Esophagus muscularis mucosa (tissue), 4 donors: ENCODE measurements around the gene MBD3. TPM values are rescaled to one million over a fixed set of nuclear protein-coding genes. Genes with fewer than 3 reads are reported as not detected.

Experiments
- DNase-seq: peaks from one replicate; pipeline ENCODE4 v3.0.0-alpha.2; 2017; ENCODE audit errors: extremely low spot score
- H3K27ac ChIP-seq, 4 donors: fragments of 200-600 bp; sonication (generic); replicated peaks in 1 of 4; 1 replicate in 3 of 4; 2 replicates in 1 of 4; pipeline ENCODE4 v1.5.1; 2016 to 2019; ENCODE audit warnings: mild to moderate bottlenecking in 1 of 4
- H3K27me3 ChIP-seq, 4 donors: fragments of 200-600 bp; sonication (generic); one replicate each; pipeline versions ENCODE4 v1.5.1 to v1.6.0; 2016 to 2019
- H3K36me3 ChIP-seq, 4 donors: fragments of 200-600 bp; sonication (generic); one replicate each; pipeline ENCODE4 v1.5.1; 2016 to 2019
- H3K4me1 ChIP-seq, 4 donors: fragments of 200-600 bp; sonication (generic); one replicate each; pipeline ENCODE4 v1.5.1; 2016 to 2019
- H3K4me3 ChIP-seq, 4 donors: fragments of 200-600 bp; sonication (generic); 1 replicate in 2 of 4; 2 replicates in 2 of 4; pipeline ENCODE4 v1.5.1; 2016 to 2019; ENCODE audit warnings: mild to moderate bottlenecking in 4 of 4, moderate library complexity in 1 of 4
- H3K9me3 ChIP-seq, 4 donors: fragments of 200-600 bp; sonication (generic); 1 replicate in 3 of 4; 2 replicates in 1 of 4; pipeline ENCODE4 v1.5.1; 2016 to 2019
- EP300 ChIP-seq: sonication (generic); formaldehyde crosslinking; IDR thresholded peaks from one replicate; pipeline ENCODE4 v1.6.1; 2017; ENCODE audit warnings: antibody characterized with exemption
- POLR2A ChIP-seq: fragments of 450-650 bp; IDR thresholded peaks from one replicate; pipeline ENCODE4 v1.6.1; 2017; ENCODE audit warnings: antibody characterized with exemption, moderate library complexity, mild to moderate bottlenecking, low read depth
- POLR2AphosphoS5 ChIP-seq, 2 donors: sonication (generic); formaldehyde crosslinking; IDR thresholded peaks; one replicate each; pipeline ENCODE4 v1.6.1; 2017; ENCODE audit warnings: antibody characterized with exemption in 2 of 2
- WGBS: methylation state at CpG from one replicate; pipeline ENCODE4 v1.1.5; 2018; 5-methylcytosine and 5-hydroxymethylcytosine counted together
- intact Hi-C: fragments of 100-400 bp; cut with DNase I; formaldehyde crosslinking; loops from one replicate; pipeline ENCODE4 v1.15.1; 2023
- total RNA-seq, 4 donors: library from RNA; depleted of rRNA; stranded (reverse); fragments of >200 nt; gene quantifications; one replicate each; pipeline versions ENCODE4 v1.1.0 to v1.2.1, GENCODE V29; 2016
- TF ChIP-seq, protein P1 (sequence below), 3 experiments: fragments of 200-600 bp in 2 of 3; fragments of 450-650 bp in 1 of 3; sonication (generic) in 2 of 3; IDR thresholded peaks; one replicate each; pipeline ENCODE4 v1.5.1; 2017 to 2019; ENCODE audit warnings: antibody characterized with exemption in 3 of 3, mild to moderate bottlenecking in 2 of 3, moderate library complexity in 1 of 3

The MBD3 gene
- total RNA-seq, 4 donors from 2014 or later = 81.8 to 152 (median 114) TPM

DNA sequence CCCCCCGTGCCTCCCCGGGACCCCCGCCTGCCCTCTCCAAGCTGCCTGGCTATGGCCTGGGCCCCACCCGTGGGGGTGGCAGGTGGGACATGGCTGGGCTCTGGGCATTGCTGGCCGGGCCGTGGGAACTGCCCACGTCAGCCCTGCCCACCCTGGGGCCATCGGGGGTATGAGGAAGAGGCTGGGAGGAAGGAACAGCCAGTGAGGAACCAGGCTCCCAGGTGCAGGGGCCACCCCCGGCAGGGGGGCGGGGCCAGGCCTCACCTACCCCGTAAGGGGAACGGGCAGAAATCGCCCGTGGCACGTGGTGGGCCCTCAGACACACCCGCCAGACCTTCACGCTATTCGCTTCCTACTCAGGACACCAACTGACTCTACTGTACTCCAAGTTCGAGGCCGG, 37.3 kb upstream of the MBD3 start:
- no peaks in the 10 kb centered on the region for H3K27me3 ChIP-seq
- H3K27ac ChIP-seq = no peak overlapping the region
- no peaks in the 10 kb centered on the region for H3K4me1 ChIP-seq
- WGBS = 65% methylated on average over 4 of the region's 20 CpGs
- no peak for TF ChIP-seq POLR2A
- no peak for TF ChIP-seq EP300
- TF ChIP-seq, protein P1, sequence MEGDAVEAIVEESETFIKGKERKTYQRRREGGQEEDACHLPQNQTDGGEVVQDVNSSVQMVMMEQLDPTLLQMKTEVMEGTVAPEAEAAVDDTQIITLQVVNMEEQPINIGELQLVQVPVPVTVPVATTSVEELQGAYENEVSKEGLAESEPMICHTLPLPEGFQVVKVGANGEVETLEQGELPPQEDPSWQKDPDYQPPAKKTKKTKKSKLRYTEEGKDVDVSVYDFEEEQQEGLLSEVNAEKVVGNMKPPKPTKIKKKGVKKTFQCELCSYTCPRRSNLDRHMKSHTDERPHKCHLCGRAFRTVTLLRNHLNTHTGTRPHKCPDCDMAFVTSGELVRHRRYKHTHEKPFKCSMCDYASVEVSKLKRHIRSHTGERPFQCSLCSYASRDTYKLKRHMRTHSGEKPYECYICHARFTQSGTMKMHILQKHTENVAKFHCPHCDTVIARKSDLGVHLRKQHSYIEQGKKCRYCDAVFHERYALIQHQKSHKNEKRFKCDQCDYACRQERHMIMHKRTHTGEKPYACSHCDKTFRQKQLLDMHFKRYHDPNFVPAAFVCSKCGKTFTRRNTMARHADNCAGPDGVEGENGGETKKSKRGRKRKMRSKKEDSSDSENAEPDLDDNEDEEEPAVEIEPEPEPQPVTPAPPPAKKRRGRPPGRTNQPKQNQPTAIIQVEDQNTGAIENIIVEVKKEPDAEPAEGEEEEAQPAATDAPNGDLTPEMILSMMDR (IDR thresholded peaks at IDR 0.05) = no peak
- no peak for TF ChIP-seq POLR2AphosphoS5 (IDR thresholded peaks at IDR 0.05)
- no peaks in the 10 kb centered on the region for H3K9me3 ChIP-seq
- H3K4me3 ChIP-seq = no peak overlapping the region
- no peak for DNase-seq
- intact Hi-C loops = no loop called here
- peaks cover 5 to 73% (median 56%) of the 10 kb centered on the region in 4 donors for H3K36me3 ChIP-seq

DNA sequence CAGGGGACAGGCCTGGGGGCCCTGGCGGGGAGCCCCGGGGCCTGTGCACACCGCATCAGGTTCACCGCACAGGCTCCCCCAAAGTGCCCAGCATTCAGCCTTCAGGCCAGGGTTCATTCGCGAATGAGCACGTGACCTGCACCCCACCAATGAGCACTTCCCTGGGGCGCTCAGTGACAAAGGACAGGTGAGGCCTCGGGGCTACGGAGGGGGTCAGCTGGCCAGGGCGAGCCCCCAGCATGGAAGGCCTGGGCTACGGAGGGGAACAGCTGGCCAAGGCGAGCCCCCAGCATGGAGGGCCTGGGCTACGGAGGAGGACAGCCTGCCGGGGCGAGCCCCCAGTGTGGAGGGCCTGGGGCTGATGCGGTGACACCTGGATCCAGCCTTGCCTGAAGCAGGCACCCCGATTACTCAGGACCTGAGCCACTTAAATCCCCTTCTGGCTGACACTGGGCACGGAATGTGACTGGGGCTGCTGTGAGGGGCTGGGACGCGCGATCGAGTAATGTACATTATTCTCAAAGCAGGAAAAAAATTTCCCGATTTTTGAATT, 36.7 kb upstream of the MBD3 start:
- intact Hi-C loops = no loop called here
- Histone ChIP-seq H3K4me3 (no peak overlapping the region), H3K27ac (no peak overlapping the region), H3K9me3 (no peaks in the 10 kb centered on the region), H3K36me3 (peaks cover 5 to 71% (median 55%) of the 10 kb centered on the region in 4 donors), H3K4me1 (no peaks in the 10 kb centered on the region), H3K27me3 (no peaks in the 10 kb centered on the region)
- TF ChIP-seq EP300 = no peak
- 90% methylated on average over 14 of the region's 24 CpGs for WGBS
- DNase-seq = no peak

DNA sequence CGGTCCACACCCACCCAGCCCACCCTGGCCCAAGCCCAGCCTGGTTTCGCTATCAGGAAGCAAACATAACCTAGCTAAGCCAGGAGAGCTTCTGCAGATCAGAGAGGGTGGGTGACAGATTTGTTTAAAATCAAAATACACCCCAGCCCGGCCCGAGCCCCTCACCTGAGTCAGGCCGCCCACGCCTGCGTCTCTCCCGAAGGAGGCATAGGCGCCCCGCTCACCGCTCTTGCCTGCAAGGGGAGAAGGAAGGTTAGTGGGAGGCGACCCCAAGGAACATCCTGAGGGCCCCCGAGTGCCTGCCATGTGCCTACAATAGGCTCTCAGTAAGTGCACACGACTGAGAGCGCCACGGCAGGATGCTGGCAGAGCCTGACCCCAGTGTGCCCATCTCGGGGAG, 34.5 kb upstream of the MBD3 start:
- WGBS = 99% methylated on average over 13 of the region's 17 CpGs
- H3K27ac ChIP-seq = no peak overlapping the region
- no peak for DNase-seq
- no peaks in the 10 kb centered on the region for H3K27me3 ChIP-seq
- H3K36me3 ChIP-seq = peaks cover 5 to 75% (median 55%) of the 10 kb centered on the region in 4 donors
- H3K4me3 ChIP-seq = no peak overlapping the region
- TF ChIP-seq POLR2AphosphoS5 (IDR thresholded peaks at IDR 0.05) (no peak), EP300 (no peak)
- intact Hi-C loops = no loop called here
- no peaks in the 10 kb centered on the region for H3K9me3 ChIP-seq
- H3K4me1 ChIP-seq = no peaks in the 10 kb centered on the region

DNA sequence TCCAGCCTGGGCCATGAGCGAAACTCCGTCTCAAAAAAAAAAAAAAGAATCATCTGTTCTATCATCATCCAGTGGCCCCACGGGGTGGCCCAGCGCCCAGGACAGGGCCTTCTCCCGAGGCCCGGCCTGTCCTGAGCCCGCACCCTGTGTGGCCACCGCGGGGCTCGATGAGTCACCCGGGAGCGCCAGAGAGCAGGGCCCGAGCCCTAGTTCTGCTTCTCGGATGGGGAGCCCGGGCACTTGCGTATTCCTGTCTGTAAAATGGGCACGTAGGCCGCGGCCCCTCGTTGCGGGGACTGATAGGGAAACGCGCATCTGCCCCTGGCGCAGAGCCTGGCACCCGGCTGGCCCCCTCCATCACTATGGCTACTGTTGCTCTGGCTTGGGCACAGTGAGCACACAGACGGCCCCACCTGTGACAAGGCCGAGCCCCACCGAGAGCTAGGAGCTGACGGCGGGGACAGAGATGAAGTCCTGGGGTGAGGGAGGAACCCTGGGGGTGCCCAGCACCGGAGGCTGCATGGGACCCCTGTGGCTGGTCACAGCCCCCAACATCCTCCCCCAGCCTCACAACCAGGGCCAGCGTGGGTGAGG, 33.8 kb upstream of the MBD3 start:
- WGBS = 89% methylated on average over 23 of the region's 32 CpGs
- no peaks in the 10 kb centered on the region for H3K9me3 ChIP-seq
- H3K27me3 ChIP-seq = no peaks in the 10 kb centered on the region
- TF ChIP-seq, protein P1 (IDR thresholded peaks at IDR 0.05) = no peak
- TF ChIP-seq POLR2AphosphoS5 (IDR thresholded peaks at IDR 0.05) (no peak), POLR2A (no peak), EP300 (no peak)
- intact Hi-C loops = no loop called here
- H3K4me1 ChIP-seq = no peaks in the 10 kb centered on the region
- no peak overlapping the region for H3K27ac ChIP-seq
- H3K4me3 ChIP-seq = no peak overlapping the region
- peaks cover 1 to 75% (median 55%) of the 10 kb centered on the region in 4 donors for H3K36me3 ChIP-seq
- DNase-seq = no peak

DNA sequence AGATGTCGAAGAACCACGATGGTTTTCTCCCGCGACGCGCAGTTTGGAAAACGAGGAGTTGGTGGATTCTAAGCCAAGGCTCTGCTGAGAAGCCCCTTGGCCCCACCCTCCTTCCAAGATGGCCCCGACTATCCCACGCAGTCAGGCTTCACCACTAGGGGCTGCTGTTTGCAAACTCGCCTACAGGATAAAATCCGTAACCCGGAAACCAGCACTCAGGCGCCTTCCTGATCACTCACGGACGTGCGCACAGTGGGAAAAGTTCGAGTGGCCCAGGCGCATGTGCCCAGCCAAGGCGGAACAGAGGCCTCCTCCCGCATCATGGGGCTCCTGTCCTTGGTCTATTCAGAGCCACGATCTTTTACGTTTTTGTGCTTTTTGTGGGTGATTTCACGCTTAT, 31.8 kb upstream of the MBD3 start:
- peaks cover 8 to 76% (median 59%) of the 10 kb centered on the region in 4 donors for H3K36me3 ChIP-seq
- intact Hi-C loops = no loop called here
- no peak overlapping the region for H3K4me3 ChIP-seq
- DNase-seq = no peak
- WGBS = 59% methylated on average over 23 of the region's 23 CpGs
- H3K9me3 ChIP-seq = no peaks in the 10 kb centered on the region
- H3K27me3 ChIP-seq = no peaks in the 10 kb centered on the region
- peak in 1 of 2 donors; percentile 23 for TF ChIP-seq POLR2AphosphoS5 (IDR thresholded peaks at IDR 0.05)
- TF ChIP-seq POLR2A = no peak
- TF ChIP-seq, protein P1 (IDR thresholded peaks at IDR 0.05) = peak; percentile 55 to 69 (median 59)
- TF ChIP-seq EP300 = no peak
- H3K4me1 ChIP-seq = no peaks in the 10 kb centered on the region
- no peak overlapping the region for H3K27ac ChIP-seq

DNA sequence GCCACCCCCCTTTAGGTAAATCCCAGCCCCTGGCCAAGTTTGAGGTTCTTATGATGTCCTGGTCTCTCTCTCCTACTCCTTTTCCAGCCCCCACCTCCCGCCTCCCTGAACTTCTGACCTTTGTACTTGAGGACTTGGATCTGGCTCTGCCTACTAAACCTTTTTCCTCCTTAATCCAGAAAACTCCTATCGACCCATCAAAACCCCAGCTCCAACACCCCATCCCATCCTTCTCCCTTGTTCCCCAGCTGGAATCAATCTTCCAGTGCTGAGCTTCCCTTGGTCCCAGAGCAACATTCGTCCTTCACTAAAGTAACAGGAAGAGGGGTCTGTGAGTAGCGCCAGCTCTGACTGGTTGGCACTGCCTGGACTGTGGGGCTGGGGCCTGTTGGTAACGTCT, 29.9 kb upstream of the MBD3 start:
- H3K36me3 ChIP-seq = peaks cover 16 to 95% (median 74%) of the 10 kb centered on the region in 4 donors

More for the DNA sequence above, 29.9 kb upstream of the MBD3 start:
- TF ChIP-seq POLR2A = no peak
- no peak for TF ChIP-seq POLR2AphosphoS5 (IDR thresholded peaks at IDR 0.05)
- TF ChIP-seq, protein P1 (IDR thresholded peaks at IDR 0.05) = no peak
- TF ChIP-seq EP300 = no peak
- WGBS = 81% methylated on average over 5 of the region's 5 CpGs
- no peak for DNase-seq
- H3K4me3 ChIP-seq = no peak overlapping the region
- no peaks in the 10 kb centered on the region for H3K9me3 ChIP-seq
- intact Hi-C loops = no loop called here
- H3K4me1 ChIP-seq = peaks cover 0 to 11% (median 0%) of the 10 kb centered on the region in 4 donors
- no peak overlapping the region for H3K27ac ChIP-seq
- no peaks in the 10 kb centered on the region for H3K27me3 ChIP-seq
